ENCODE measurements around the gene IFT27.

Gene IFT27

DNA sequence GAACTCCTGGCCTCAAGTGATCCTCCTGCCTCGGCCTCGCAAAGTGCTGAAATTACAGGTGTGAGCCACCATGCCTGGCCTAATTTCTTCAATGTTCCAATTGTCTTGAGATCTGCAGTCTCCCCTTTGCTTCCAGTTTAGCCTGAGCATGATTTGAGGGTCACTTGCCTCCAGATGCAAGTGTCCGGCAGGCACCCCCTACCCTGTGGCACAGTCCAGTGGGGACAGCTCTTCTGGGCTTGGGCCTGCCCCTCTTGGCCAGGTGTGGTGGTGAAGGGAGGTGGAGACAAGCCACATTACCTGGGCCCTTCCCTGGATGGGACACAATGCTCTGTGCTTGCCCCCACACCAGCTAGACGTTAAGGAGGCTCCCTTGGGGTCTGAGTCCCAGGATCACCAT is 51.1 kb downstream of the IFT27 start:
- no peak for DNase-seq (ENCODE audit: low spot score)

DNA sequence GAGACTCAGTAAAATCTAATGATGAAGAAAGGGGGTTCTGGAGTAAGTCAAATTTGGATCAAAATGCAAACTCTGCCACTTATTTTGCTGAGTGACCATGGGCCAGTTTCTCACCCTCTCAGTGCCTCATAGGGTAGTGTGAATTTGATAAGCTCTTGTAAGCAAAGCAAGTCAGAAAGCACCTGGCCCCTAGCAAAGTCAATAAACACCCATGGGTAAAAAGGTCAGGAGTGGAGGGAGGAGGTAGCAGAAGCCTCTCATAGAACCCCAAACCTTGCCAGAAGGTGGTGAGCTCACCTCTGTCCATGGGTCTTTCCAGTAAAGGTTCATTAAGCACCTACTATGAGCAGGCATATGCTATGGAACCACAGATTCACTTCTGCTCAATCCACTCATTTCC is 53.9 kb downstream of the IFT27 start:
- DNase-seq (ENCODE audit: low spot score): no peak

DNA sequence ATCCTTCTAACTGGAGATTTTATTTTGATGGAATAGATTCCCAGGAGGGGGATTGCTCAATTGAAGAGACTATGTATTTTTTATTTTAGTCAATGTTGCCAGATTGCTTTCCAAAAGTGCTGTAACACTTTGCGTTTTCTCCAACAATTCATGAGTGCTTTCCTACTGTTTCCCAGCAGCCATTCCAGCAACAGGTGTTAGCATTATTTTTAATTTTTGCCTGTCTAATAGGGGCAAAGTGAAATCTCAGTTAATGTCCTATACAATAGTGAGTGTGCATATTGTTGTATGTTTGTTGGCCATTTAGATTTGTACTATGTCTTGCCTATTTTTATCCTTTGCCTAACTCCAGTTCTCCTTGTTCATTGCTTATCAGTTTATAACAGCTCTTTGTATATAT is 60.3 kb downstream of the IFT27 start:
- DNase-seq (ENCODE audit: low spot score): no peak

DNA sequence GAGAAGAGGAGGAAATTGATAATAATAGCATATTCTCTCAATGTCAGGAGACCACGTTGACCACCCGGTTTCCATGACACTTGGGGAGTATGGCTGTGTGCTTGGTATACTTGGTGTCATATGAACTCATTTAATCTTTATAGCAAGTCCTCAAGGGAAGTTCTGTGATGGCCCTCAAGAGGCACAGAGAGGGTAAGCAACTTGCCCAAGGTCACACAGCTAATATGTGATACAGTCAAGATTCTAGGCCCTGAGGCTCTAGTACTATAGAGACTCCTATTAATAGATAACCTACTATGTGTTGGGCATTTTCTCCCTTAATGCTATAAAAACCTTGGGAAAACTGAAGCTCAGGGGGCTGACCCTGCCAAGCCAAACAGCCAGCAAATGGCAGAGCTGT is 61.8 kb downstream of the IFT27 start:
- no peak for DNase-seq (ENCODE audit: low spot score)

DNA sequence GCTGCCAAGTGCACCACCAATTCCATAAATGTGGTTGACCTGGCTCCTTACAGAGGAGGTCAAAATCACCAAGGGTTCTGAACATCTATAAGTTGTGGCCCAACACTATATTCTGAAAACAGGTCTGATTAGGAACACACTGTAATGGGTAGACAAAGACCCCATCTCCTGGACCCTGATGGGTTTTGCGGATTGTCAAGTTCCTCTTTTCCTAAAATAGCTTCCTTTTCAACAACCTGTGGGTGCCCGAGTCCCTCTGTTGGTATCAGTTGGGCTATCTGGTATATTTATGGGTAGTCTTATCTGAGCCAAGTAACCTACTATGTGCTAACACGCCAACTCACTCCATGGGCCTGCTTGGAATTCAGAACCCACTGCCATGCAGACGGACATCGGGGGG is 62.5 kb downstream of the IFT27 start:
- no peak for DNase-seq (ENCODE audit: low spot score)
